Adrenal gland (tissue), 12 donors: Measurements from ENCODE around the gene BARHL1. TPM values are rescaled to one million over a fixed set of nuclear protein-coding genes. Genes with fewer than 3 reads are reported as not detected.

ENCODE experiments used
- DNase-seq, 7 donors: peaks; one replicate each; pipeline ENCODE4 v3.0.0-alpha.2; 2019 to 2020
- H3K27ac ChIP-seq, 5 donors: fragments of 200-600 bp; sonication (generic) in 4 of 5; 1 replicate in 3 of 5; 2 replicates in 2 of 5; pipeline versions ENCODE4 v1.5.1 to v1.8.0; 2016 to 2020; ENCODE audit warnings: mild to moderate bottlenecking in 1 of 5
- H3K27me3 ChIP-seq: fragments of 200-600 bp; 2 replicates; pipeline ENCODE4 v1.8.0; 2021
- H3K36me3 ChIP-seq, 2 donors: fragments of 200-600 bp; replicated peaks in 1 of 2; 1 replicate in 1 of 2; 2 replicates in 1 of 2; pipeline versions ENCODE4 v1.5.1 to v1.8.0; 2018 to 2022
- H3K4me1 ChIP-seq, 2 donors: fragments of 200-600 bp; replicated peaks in 1 of 2; 1 replicate in 1 of 2; 2 replicates in 1 of 2; pipeline versions ENCODE4 v1.5.1 to v1.8.0; 2018 to 2021
- H3K4me3 ChIP-seq, 4 donors: fragments of 200-600 bp; sonication (generic) in 3 of 4; one replicate each; pipeline ENCODE4 v1.5.1; 2016 to 2018
- H3K9me3 ChIP-seq, 3 donors: fragments of 200-600 bp; sonication (generic) in 1 of 3; replicated peaks in 1 of 3; 1 replicate in 2 of 3; 2 replicates in 1 of 3; pipeline versions ENCODE4 v1.5.1 to v1.8.0; 2016 to 2021
- POLR2A ChIP-seq, 2 donors: fragments of 450-650 bp; IDR thresholded peaks; one replicate each; pipeline ENCODE4 v1.6.1; 2017; ENCODE audit warnings: antibody characterized with exemption in 2 of 2, mild to moderate bottlenecking in 2 of 2, moderate library complexity in 1 of 2
- WGBS, 4 donors: extraction: QIAGEN DNeasy Blood & Tissue Kit in 2 of 4; methylation state at CpG; one replicate each; pipeline versions ENCODE4 v1.1.5 to v1.1.7; 2013 to 2017; 5-methylcytosine and 5-hydroxymethylcytosine counted together
- intact Hi-C, 2 donors: fragments of 100-400 bp; cut with DNase I; formaldehyde crosslinking; loops; one replicate each; pipeline versions ENCODE4 v1.14.1 to v1.15.0; 2022 to 2023
- polyA plus RNA-seq, 3 donors: library from polyadenylated mRNA; stranded (reverse); fragments of 200-250 nt in 2 of 3; fragments of 350-450 nt in 1 of 3; fragmentation: Illumina TruSeq in 1 of 3; extraction: RNeasy Lipid Tissue Mini Kit (QIAGEN cat#74804) in 1 of 3; gene quantifications; one replicate each; pipeline ENCODE4 v1.2.3, GENCODE V29; 2013 to 2014
- total RNA-seq, 9 donors: library from RNA; depleted of rRNA in 4 of 9; stranded (reverse); fragments of >200 nt in 4 of 9; fragments of 120-200 nt in 1 of 9; fragmentation: NEBNext Ultra II Directional in 1 of 9; extraction: Animal tissue kit (Norgen Biotek cat#: 25700) in 1 of 9; gene quantifications; one replicate each; pipeline versions ENCODE4 v1.1.0 to v1.2.4, GENCODE V29; 2013 to 2023
- TF ChIP-seq, protein P1 (sequence below), 6 experiments: fragments of 450-650 bp in 4 of 6; fragments of 200-600 bp in 2 of 6; sonication (generic) in 1 of 6; IDR thresholded peaks; 1 replicate in 5 of 6; 2 replicates in 1 of 6; pipeline versions ENCODE4 v1.5.1 to v1.8.0; 2016 to 2021; ENCODE audit warnings: antibody characterized with exemption in 6 of 6, mild to moderate bottlenecking in 2 of 6, moderate library complexity in 1 of 6
- donor health status: healthy with polysubstance abuse.
- donor health status: Bipolar disorder and iron deficiency.
- donor health status: DM: yes; HTN: yes; CAD: no.
- donor health status: DM: no; HTN: no; CAD: no.
- donor health status: DM: no; HTN: no; CAD: no.
- donor health status: DM: yes; HTN: yes; CAD: no.

BARHL1 gene
- total and polyA plus RNA-seq, 12 donors: not detected

DNA sequence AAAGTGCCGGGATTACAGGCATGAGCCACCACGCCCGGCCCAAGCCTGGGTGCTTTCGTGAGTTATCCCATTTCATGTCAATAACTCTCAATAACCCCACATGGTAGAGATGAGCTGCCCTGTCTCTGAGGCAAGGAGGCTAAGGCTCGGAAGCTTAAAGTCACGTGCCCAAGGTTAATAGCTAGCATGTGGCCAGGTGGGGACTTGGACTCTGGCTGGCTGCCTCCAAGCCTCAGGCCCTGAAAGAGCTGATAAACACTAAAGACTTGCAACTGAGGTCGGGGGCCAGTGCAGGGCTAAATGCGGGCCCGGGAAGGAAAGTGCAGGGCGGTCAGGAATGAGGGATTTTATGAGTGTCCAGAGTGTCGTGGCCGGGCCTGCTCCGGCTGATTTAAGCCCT lies 30.9 kb upstream of the BARHL1 start:
- H3K27ac ChIP-seq: no peak overlapping the region
- intact Hi-C loops: no loop called here
- H3K36me3 ChIP-seq: no peaks in the 10 kb centered on the region
- no peak overlapping the region for H3K4me3 ChIP-seq
- 73 to 80% (median 76%) methylated on average over 9 to 13 of the region's 13 CpGs for WGBS, 4 donors
- no peaks in the 10 kb centered on the region for H3K27me3 ChIP-seq
- H3K9me3 ChIP-seq: no peaks in the 10 kb centered on the region
- TF ChIP-seq, protein P1, sequence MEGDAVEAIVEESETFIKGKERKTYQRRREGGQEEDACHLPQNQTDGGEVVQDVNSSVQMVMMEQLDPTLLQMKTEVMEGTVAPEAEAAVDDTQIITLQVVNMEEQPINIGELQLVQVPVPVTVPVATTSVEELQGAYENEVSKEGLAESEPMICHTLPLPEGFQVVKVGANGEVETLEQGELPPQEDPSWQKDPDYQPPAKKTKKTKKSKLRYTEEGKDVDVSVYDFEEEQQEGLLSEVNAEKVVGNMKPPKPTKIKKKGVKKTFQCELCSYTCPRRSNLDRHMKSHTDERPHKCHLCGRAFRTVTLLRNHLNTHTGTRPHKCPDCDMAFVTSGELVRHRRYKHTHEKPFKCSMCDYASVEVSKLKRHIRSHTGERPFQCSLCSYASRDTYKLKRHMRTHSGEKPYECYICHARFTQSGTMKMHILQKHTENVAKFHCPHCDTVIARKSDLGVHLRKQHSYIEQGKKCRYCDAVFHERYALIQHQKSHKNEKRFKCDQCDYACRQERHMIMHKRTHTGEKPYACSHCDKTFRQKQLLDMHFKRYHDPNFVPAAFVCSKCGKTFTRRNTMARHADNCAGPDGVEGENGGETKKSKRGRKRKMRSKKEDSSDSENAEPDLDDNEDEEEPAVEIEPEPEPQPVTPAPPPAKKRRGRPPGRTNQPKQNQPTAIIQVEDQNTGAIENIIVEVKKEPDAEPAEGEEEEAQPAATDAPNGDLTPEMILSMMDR (IDR thresholded peaks at IDR 0.05): no peak
- TF ChIP-seq POLR2A (IDR thresholded peaks at IDR 0.05): no peak
- DNase-seq: no peak
- H3K4me1 ChIP-seq: no peaks in the 10 kb centered on the region

DNA sequence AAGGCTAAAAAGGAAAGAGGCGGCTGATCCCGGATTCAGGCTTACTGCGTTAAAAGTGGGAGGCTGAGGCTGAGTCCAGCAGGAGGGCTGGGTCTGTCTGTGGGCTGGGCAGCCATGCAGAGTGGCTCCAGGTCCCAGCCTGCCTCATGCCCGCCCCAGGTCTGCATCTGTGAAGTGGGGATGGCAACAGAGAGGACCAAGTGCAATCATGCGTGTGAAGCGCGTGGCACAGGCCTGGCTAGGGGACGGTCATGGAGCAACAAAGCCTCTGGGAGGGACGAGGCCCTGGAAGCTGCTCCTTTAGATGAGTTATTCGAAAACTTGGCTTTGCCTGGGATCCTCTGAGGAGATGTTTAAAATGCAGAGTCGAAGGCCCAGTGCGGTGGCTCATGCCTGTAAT lies 30.4 kb upstream of the BARHL1 start:
- DNase-seq: no peak
- intact Hi-C loops: no loop called here
- WGBS, 4 donors: 87 to 93% (median 89%) methylated on average over 12 of the region's 12 CpGs
- no peaks in the 10 kb centered on the region for H3K36me3 ChIP-seq
- no peaks in the 10 kb centered on the region for H3K27me3 ChIP-seq
- H3K27ac ChIP-seq: no peak overlapping the region
- H3K4me3 ChIP-seq: no peak overlapping the region
- H3K4me1 ChIP-seq: no peaks in the 10 kb centered on the region
- no peak for TF ChIP-seq POLR2A (IDR thresholded peaks at IDR 0.05)
- TF ChIP-seq, protein P1 (IDR thresholded peaks at IDR 0.05): no peak
- H3K9me3 ChIP-seq: no peaks in the 10 kb centered on the region

DNA sequence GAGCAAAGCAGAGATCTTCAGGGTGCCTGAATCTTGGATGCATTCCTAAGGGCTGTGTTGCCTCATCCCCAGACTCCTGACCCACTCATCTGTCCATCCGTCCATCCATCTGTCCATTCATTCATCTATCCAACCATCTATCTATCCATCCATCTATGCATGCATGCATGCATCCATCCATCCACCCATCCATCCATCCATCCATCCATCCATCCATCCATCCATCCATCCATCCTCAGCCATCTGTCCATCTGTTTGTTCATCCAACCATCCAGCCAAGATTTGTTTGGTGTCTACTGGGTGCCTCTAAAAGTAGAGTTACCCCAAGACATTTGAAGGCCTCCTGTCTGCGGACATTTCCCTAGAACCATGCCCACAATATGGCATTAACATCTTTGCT lies 27.7 kb upstream of the BARHL1 start:
- TF ChIP-seq POLR2A (IDR thresholded peaks at IDR 0.05): no peak
- TF ChIP-seq, protein P1 (IDR thresholded peaks at IDR 0.05): no peak
- no peaks in the 10 kb centered on the region for H3K4me1 ChIP-seq
- WGBS, 4 donors: 77 to 90% (median 82%) methylated on average over 2 of the region's 2 CpGs

DNA sequence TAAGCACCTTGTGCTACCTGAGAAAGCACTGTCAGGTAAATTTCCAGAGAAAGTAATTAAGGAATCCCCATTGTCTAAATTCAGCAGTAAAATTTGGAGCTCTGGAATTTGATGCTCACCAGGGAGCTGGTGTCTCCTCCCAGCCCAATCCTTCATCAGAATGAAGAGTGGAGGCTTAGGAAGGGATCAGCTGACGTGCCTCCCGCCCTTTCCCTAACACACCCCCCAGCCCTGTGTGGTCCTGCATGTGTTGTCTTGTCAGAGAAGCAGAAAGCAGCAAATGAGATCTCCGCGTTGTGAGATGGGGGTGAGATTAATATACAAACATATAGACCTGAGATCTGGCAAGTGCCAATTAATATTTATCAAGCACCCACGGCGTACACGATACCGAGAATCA lies 26.9 kb upstream of the BARHL1 start:
- WGBS, 4 donors: 73 to 89% (median 82%) methylated on average over 8 of the region's 8 CpGs
- H3K9me3 ChIP-seq: no peaks in the 10 kb centered on the region
- H3K4me3 ChIP-seq: no peak overlapping the region
- DNase-seq: no peak
- no peak for TF ChIP-seq POLR2A (IDR thresholded peaks at IDR 0.05)
- TF ChIP-seq, protein P1 (IDR thresholded peaks at IDR 0.05): no peak
- H3K27ac ChIP-seq: no peak overlapping the region
- no peaks in the 10 kb centered on the region for H3K36me3 ChIP-seq
- intact Hi-C loops: no loop called here
- H3K4me1 ChIP-seq: peaks cover 3 to 6% of the 10 kb centered on the region in 2 donors
- H3K27me3 ChIP-seq: no peaks in the 10 kb centered on the region

More for the DNA sequence above, 27.7 kb upstream of the BARHL1 start:
- H3K27me3 ChIP-seq: no peaks in the 10 kb centered on the region
- no peak for DNase-seq
- no peak overlapping the region for H3K4me3 ChIP-seq
- H3K27ac ChIP-seq: no peak overlapping the region
- H3K36me3 ChIP-seq: no peaks in the 10 kb centered on the region
- no peaks in the 10 kb centered on the region for H3K9me3 ChIP-seq
- intact Hi-C loops: no loop called here
